Calu3 (cell line): ENCODE measurements around the gene MUSK. TPM values are rescaled to one million over a fixed set of nuclear protein-coding genes. Genes with fewer than 3 reads are reported as not detected.

Experiments used
- BruUV-seq: library from RNA; stranded (reverse); fragments of 400-500 nt; replicated peaks from 2 replicates; lab custom pipeline; 2021; lab: Mats Ljungman, UMichigan
- CTCF ChIA-PET: fragments of 300-600 bp; sonication (Branson Sonifier 250); formaldehyde crosslinking; loops from one replicate; lab custom pipeline; 2022; ENCODE audit warnings: antibody characterized with exemption; lab: Charles Lee
- DNase-seq: peaks from one replicate; pipeline ENCODE4 v3.0.0; 2022
- H3K27ac Mint-ChIP-seq: one replicate; pipeline ENCODE4 v1.8.0; 2022; ENCODE audit warnings: mixed read lengths; ENCODE audit not compliant: unreplicated experiment
- H3K27me3 Mint-ChIP-seq: one replicate; pipeline ENCODE4 v1.8.0; 2022; ENCODE audit warnings: mixed read lengths; ENCODE audit not compliant: unreplicated experiment
- H3K36me3 Mint-ChIP-seq: one replicate; pipeline ENCODE4 v1.8.0; 2022; ENCODE audit warnings: mild to moderate bottlenecking, moderate library complexity, mixed read lengths; ENCODE audit not compliant: insufficient read depth, unreplicated experiment
- H3K4me1 Mint-ChIP-seq: one replicate; pipeline ENCODE4 v1.8.0; 2022; ENCODE audit warnings: mild to moderate bottlenecking, low read depth, mixed read lengths; ENCODE audit not compliant: unreplicated experiment
- H3K4me3 Mint-ChIP-seq: one replicate; pipeline ENCODE4 v1.8.0; 2022; ENCODE audit warnings: mild to moderate bottlenecking, low read depth, moderate library complexity, mixed read lengths; ENCODE audit not compliant: unreplicated experiment
- H3K9me3 Mint-ChIP-seq: one replicate; pipeline ENCODE4 v1.8.0; 2022; ENCODE audit warnings: low read depth, mixed read lengths; ENCODE audit not compliant: unreplicated experiment
- CTCF ChIP-seq: fragments of 200-600 bp; IDR thresholded peaks from one replicate; pipeline ENCODE4 v1.8.0; 2022; ENCODE audit warnings: antibody characterized with exemption; ENCODE audit not compliant: unreplicated experiment
- intact Hi-C: fragments of 100-400 bp; cut with micrococcal nuclease; formaldehyde crosslinking; loops from one replicate; pipeline ENCODE4 v1.10.0; 2022; ENCODE audit not compliant: unreplicated experiment
- total RNA-seq: library from RNA; stranded (reverse); gene quantifications from 2 replicates; pipeline ENCODE4 v1.2.3, GENCODE V29; 2022

The MUSK gene
- total RNA-seq, 1 experiment from 2014 or later: not detected

- no peaks in the 10 kb centered on the region for H3K36me3 Mint-ChIP-seq
- CTCF ChIA-PET: no interaction called here
- no peak overlapping the region for H3K4me3 Mint-ChIP-seq
- BruUV-seq: no TSS peak
- intact Hi-C loops: loop anchor here (10.0 kb wide), 1 partner anchor 451 kb away; no protein-coding TSS in a partner anchor
- no peak for TF ChIP-seq CTCF
- H3K9me3 Mint-ChIP-seq: no peaks in the 10 kb centered on the region
- no peaks in the 10 kb centered on the region for H3K4me1 Mint-ChIP-seq
- no peak overlapping the region for H3K27ac Mint-ChIP-seq
- no peak for DNase-seq
- H3K27me3 Mint-ChIP-seq: no peaks in the 10 kb centered on the region
Measured at GRCh38 chr9:110844121-110844520, 175.5 kb downstream of the MUSK start.

GRCh38 chr9:110846215-110846614, 177.6 kb downstream of the MUSK start:
- H3K27ac Mint-ChIP-seq: no peak overlapping the region
- no peak for TF ChIP-seq CTCF
- intact Hi-C loops: loop anchor here (5.0 to 10.0 kb wide), 2 partner anchors 41 to 449 kb away; no protein-coding TSS in a partner anchor
- no peaks in the 10 kb centered on the region for H3K4me1 Mint-ChIP-seq
- no TSS peak for BruUV-seq
- no peak for DNase-seq
- no peaks in the 10 kb centered on the region for H3K27me3 Mint-ChIP-seq
- H3K9me3 Mint-ChIP-seq: no peaks in the 10 kb centered on the region
- CTCF ChIA-PET: no interaction called here
- no peaks in the 10 kb centered on the region for H3K36me3 Mint-ChIP-seq
- no peak overlapping the region for H3K4me3 Mint-ChIP-seq

GRCh38 chr9:110847671-110848070, 179.1 kb downstream of the MUSK start:
- no peaks in the 10 kb centered on the region for H3K4me1 Mint-ChIP-seq
- H3K27me3 Mint-ChIP-seq: no peaks in the 10 kb centered on the region
- intact Hi-C loops: loop anchor here (5.0 to 10.0 kb wide), 2 partner anchors 40 to 447 kb away; no protein-coding TSS in a partner anchor
- H3K4me3 Mint-ChIP-seq: no peak overlapping the region
- no peak overlapping the region for H3K27ac Mint-ChIP-seq
- BruUV-seq: no TSS peak
- CTCF ChIA-PET: no interaction called here
- TF ChIP-seq CTCF: no peak
- no peaks in the 10 kb centered on the region for H3K36me3 Mint-ChIP-seq
- H3K9me3 Mint-ChIP-seq: no peaks in the 10 kb centered on the region
- DNase-seq: no peak

GRCh38 chr9:110850401-110851135, 182.0 kb downstream of the MUSK start:
- Mint-ChIP-seq H3K4me1 (no peaks in the 10 kb centered on the region), H3K9me3 (peaks cover 5% of the 10 kb centered on the region), H3K27ac (no peak overlapping the region), H3K27me3 (no peaks in the 10 kb centered on the region), H3K4me3 (no peak overlapping the region), H3K36me3 (no peaks in the 10 kb centered on the region)
- DNase-seq: no peak
- no peak for TF ChIP-seq CTCF
- no TSS peak for BruUV-seq
- CTCF ChIA-PET: no interaction called here
- intact Hi-C loops: no loop called here

Other genes starting within 250 kb of the MUSK start
- 0.24 and 0.35 TPM in 2 replicates for gene SVEP1, start 89.0 kb upstream of the MUSK start, total RNA-seq